SK-N-SH (cell line): ENCODE measurements around the gene IGF1R.

Experiments used
- CTCF ChIP-seq: fragments of 200-600 bp; sonication (generic); IDR thresholded peaks from 2 replicates; pipeline ENCODE4 v1.6.1; 2017; ENCODE audit warnings: antibody characterized with exemption, mild to moderate bottlenecking, moderate library complexity
- EP300 ChIP-seq, 2 experiments: IDR thresholded peaks; 2 replicates each; pipeline versions ENCODE4 v1.4.0 to v1.6.1; 2012; ENCODE audit warnings: borderline replicate concordance in 1 of 2, low read depth in 1 of 2, low read length in 1 of 2
- MAX ChIP-seq: IDR thresholded peaks from 2 replicates; pipeline ENCODE4 v1.4.0; 2012; ENCODE audit warnings: low read depth
- POLR2AphosphoS5 ChIP-seq: IDR thresholded peaks from 2 replicates; pipeline ENCODE4 v1.6.1; 2012; ENCODE audit warnings: low read depth, low read length
- TCF12 ChIP-seq: IDR thresholded peaks from 2 replicates; pipeline ENCODE4 v1.4.0; 2012
- USF1 ChIP-seq: IDR thresholded peaks from 2 replicates; pipeline ENCODE4 v1.4.0; 2012; ENCODE audit warnings: low read depth, borderline replicate concordance

GRCh38 chr15:98898122-98898521 is 249.8 kb downstream of the IGF1R start:
- TF ChIP-seq EP300 (IDR thresholded peaks at IDR 0.05; ENCODE audit: borderline replicate concordance in 1 of 2, low read depth in 1 of 2, low read length in 1 of 2) (no peak), USF1 (no peak), POLR2AphosphoS5 (no peak), TCF12 (no peak), CTCF (no peak), MAX (no peak)
